Astrocyte (in vitro differentiated cells and primary cell): ENCODE results near the gene KISS1R.

Experiments
- EZH2 ChIP-seq: IDR thresholded peaks from 2 replicates; pipeline ENCODE4 v1.6.1; 2012; ENCODE audit warnings: mild to moderate bottlenecking, low read length, inconsistent platforms; ENCODE audit not compliant: insufficient read depth
- TF ChIP-seq, protein P1 (sequence below): IDR thresholded peaks from 2 replicates; pipeline ENCODE4 v1.5.1; 2011; ENCODE audit warnings: low read depth, mild to moderate bottlenecking, inconsistent platforms, low read length, moderate library complexity; ENCODE audit not compliant: insufficient read depth

DNA sequence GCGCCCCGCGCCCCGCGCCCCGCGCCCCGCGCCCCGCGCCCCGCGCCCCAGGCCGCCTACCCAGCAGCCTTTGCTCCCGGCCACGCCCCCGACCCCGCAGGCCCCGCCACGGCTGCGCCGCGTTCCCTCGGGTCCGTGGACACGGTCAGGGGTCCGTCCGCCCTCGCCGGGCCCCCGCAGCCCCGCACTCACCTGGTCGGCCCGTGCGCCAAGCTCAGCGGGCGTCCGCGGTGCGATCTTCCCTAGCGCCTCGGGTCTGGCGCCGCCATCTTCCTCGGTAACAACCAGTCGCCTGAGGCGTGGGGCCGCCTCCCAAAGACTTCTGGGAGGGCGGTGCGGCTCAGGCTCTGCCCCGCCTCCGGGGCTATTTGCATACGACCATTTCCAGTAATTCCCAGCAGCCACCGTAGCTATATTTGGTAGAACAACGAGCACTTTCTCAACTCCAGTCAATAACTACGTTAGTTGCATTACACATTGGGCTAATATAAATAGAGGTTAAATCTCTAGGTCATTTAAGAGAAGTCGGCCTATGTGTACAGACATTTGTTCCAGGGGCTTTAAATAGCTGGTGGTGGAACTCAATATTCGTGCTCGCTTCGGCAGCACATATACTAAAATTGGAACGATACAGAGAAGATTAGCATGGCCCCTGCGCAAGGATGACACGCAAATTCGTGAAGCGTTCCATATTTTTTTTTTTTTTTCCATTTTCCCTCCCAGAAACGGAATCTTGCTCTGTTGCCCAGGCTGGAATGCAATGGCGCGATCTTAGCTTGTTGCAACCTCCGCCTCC is 24.0 kb upstream of the KISS1R start, which contains the start of the genes MED16 and RNU6-9:
- TF ChIP-seq, protein P1, sequence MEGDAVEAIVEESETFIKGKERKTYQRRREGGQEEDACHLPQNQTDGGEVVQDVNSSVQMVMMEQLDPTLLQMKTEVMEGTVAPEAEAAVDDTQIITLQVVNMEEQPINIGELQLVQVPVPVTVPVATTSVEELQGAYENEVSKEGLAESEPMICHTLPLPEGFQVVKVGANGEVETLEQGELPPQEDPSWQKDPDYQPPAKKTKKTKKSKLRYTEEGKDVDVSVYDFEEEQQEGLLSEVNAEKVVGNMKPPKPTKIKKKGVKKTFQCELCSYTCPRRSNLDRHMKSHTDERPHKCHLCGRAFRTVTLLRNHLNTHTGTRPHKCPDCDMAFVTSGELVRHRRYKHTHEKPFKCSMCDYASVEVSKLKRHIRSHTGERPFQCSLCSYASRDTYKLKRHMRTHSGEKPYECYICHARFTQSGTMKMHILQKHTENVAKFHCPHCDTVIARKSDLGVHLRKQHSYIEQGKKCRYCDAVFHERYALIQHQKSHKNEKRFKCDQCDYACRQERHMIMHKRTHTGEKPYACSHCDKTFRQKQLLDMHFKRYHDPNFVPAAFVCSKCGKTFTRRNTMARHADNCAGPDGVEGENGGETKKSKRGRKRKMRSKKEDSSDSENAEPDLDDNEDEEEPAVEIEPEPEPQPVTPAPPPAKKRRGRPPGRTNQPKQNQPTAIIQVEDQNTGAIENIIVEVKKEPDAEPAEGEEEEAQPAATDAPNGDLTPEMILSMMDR: no peak
- no peak for TF ChIP-seq EZH2
